A549 (cell line): Measurements from ENCODE around the gene ZNF423. TPM values are rescaled to one million over a fixed set of nuclear protein-coding genes. Genes with fewer than 3 reads are reported as not detected.

Experiments used
- ATAC-seq, 2 experiments: fragments of 200-7000 bp in 1 of 2; fragments of >200 bp in 1 of 2; cut with Nextera tagmentation in 1 of 2; cut with Tn5 transposase in 1 of 2; 3 replicates each; pipeline versions ENCODE4 v1.8.0 to v1.9.1; 2018 to 2020; ENCODE audit warnings: mild to moderate bottlenecking in 1 of 2, moderate library complexity in 1 of 2
- CTCF ChIA-PET: fragments of 300-600 bp; sonication (Branson Sonifier 250); formaldehyde crosslinking; extraction: SDS; loops from one replicate; lab custom pipeline; 2021; ENCODE audit warnings: antibody characterized with exemption, inconsistent platforms; lab: Yijun Ruan, JAX
- POLR2A ChIA-PET: fragments of 350-600 bp; formaldehyde crosslinking; extraction: SDS; loops from one replicate; lab custom pipeline; 2021; ENCODE audit warnings: antibody characterized with exemption, inconsistent platforms; lab: Yijun Ruan, JAX
- DNase-seq, 2 experiments: peaks; one replicate each; pipeline versions ENCODE4 v3.0.0 to v3.0.0-alpha.2; 2011 to 2016; ENCODE audit warnings: low read depth in 1 of 2, low spot score in 1 of 2
- FAIRE-seq: peaks from 2 replicates; lab custom pipeline; 2011; peaks lifted over from hg19 to GRCh38; lab: Jason Lieb, UNC
- H3K27ac ChIP-seq, 2 experiments: fragments of >200 bp; sonication (Bioruptor Twin); formaldehyde crosslinking; 3 replicates each; pipeline ENCODE4 v1.5.1; 2016 to 2017
- H3K4me1 ChIP-seq: fragments of >200 bp; sonication (Bioruptor Twin); formaldehyde crosslinking; 3 replicates; pipeline ENCODE4 v1.6.1; 2016
- H3K4me2 ChIP-seq: fragments of >200 bp; sonication (Bioruptor Twin); formaldehyde crosslinking; 3 replicates; pipeline ENCODE4 v1.6.1; 2016
- H3K4me3 ChIP-seq: fragments of >200 bp; sonication (Bioruptor Twin); formaldehyde crosslinking; 3 replicates; pipeline ENCODE4 v1.5.1; 2016
- H3K9me3 ChIP-seq: fragments of >200 bp; sonication (Bioruptor Twin); formaldehyde crosslinking; 3 replicates; pipeline ENCODE4 v1.6.1; 2016
- CBX2 ChIP-seq: fragments of 200-600 bp; sonication (generic); IDR thresholded peaks from 2 replicates; pipeline ENCODE4 v1.6.1; 2016; ENCODE audit warnings: low read depth, mild to moderate bottlenecking, borderline replicate concordance
- CHD4 ChIP-seq: fragments of 200-600 bp; sonication (generic); IDR thresholded peaks from 2 replicates; pipeline ENCODE4 v1.6.1; 2016; ENCODE audit warnings: antibody characterized with exemption, mild to moderate bottlenecking, borderline replicate concordance
- EHMT2 ChIP-seq: fragments of 200-600 bp; sonication (generic); IDR thresholded peaks from 2 replicates; pipeline ENCODE4 v1.6.1; 2016; ENCODE audit warnings: antibody characterized with exemption, low read depth, mild to moderate bottlenecking, moderate library complexity
- FOSB ChIP-seq: fragments of 250-450 bp; sonication (Bioruptor Pico); IDR thresholded peaks from 2 replicates; pipeline ENCODE4 v1.5.0; 2020; ENCODE audit warnings: mild to moderate bottlenecking, moderate library complexity
- FOSL2 ChIP-seq, 2 experiments: fragments of 450-650 bp in 1 of 2; fragments of >200 bp in 1 of 2; sonication (Bioruptor Twin) in 1 of 2; formaldehyde crosslinking; IDR thresholded peaks; 2 replicates each; pipeline versions ENCODE4 v1.5.0 to v1.6.1; 2016 to 2020; ENCODE audit warnings: mild to moderate bottlenecking in 1 of 2, moderate library complexity in 1 of 2
- HOXA7 ChIP-seq: fragments of 250-450 bp; sonication (Bioruptor Pico); IDR thresholded peaks from 2 replicates; pipeline ENCODE4 v1.5.0; 2020; ENCODE audit warnings: mild to moderate bottlenecking, moderate library complexity
- JUNB ChIP-seq: fragments of >200 bp; sonication (Bioruptor Twin); formaldehyde crosslinking; IDR thresholded peaks from 2 replicates; pipeline ENCODE4 v1.6.1; 2016
- KDM1A ChIP-seq: fragments of 200-600 bp; sonication (generic); IDR thresholded peaks from 2 replicates; pipeline ENCODE4 v1.6.1; 2016; ENCODE audit warnings: low read depth, mild to moderate bottlenecking
- MAX ChIP-seq: IDR thresholded peaks from 2 replicates; pipeline ENCODE4 v1.6.1; 2012
- POLR2A ChIP-seq: IDR thresholded peaks from 2 replicates; pipeline ENCODE4 v1.6.1; 2012; ENCODE audit warnings: mild to moderate bottlenecking, low read length
- POLR2AphosphoS2 ChIP-seq: conservative IDR thresholded peaks from 2 replicates; pipeline ENCODE4 v1.6.1; 2012; ENCODE audit warnings: low read length, improper control_type of control experiment, inconsistent platforms
- SMC3 ChIP-seq: fragments of >200 bp; sonication (Bioruptor Twin); formaldehyde crosslinking; IDR thresholded peaks from 3 replicates; pipeline ENCODE4 v1.6.1; 2018; ENCODE audit warnings: inconsistent platforms
- TFCP2L1 ChIP-seq: fragments of 250-450 bp; sonication (Bioruptor Pico); IDR thresholded peaks from 2 replicates; pipeline ENCODE4 v1.5.0; 2021; ENCODE audit warnings: mild to moderate bottlenecking
- TP53 ChIP-seq: fragments of 250-450 bp; sonication (Bioruptor Pico); IDR thresholded peaks from 2 replicates; pipeline ENCODE4 v1.5.0; 2021; ENCODE audit warnings: mild to moderate bottlenecking, moderate library complexity
- ZFP36 ChIP-seq: fragments of 450-650 bp; IDR thresholded peaks from 2 replicates; pipeline ENCODE4 v1.6.1; 2014; ENCODE audit warnings: borderline replicate concordance; ENCODE audit not compliant: partially characterized antibody
- ZNF302 ChIP-seq: fragments of 250-450 bp; sonication (Bioruptor Pico); IDR thresholded peaks from 2 replicates; pipeline ENCODE4 v1.9.0; 2021; ENCODE audit warnings: inconsistent platforms, mild to moderate bottlenecking, moderate library complexity
- ZSCAN20 ChIP-seq: fragments of 250-450 bp; sonication (Bioruptor Pico); IDR thresholded peaks from 2 replicates; pipeline ENCODE4 v1.8.0; 2022; ENCODE audit warnings: mild to moderate bottlenecking, moderate library complexity
- WGBS: methylation state at CpG from one replicate; pipeline ENCODE4 v1.1.6; 2017; ENCODE audit errors: missing lambda C conversion rate; 5-methylcytosine and 5-hydroxymethylcytosine counted together
- polyA plus RNA-seq, 4 experiments: library from polyadenylated mRNA; depleted of rRNA in 3 of 4; stranded (reverse); fragments of >200 nt; fragmentation: RNase III in 1 of 4; extraction: RNeasy Plus Mini Kit Qiagen cat#74134 plus additional on column Dnase treatment in 1 of 4; gene quantifications; 2 replicates in 3 of 4; 3 replicates in 1 of 4; pipeline ENCODE4 v1.2.3, GENCODE V29; 2011 to 2017
- TF ChIP-seq, protein P1 (sequence below): fragments of >200 bp; sonication (Bioruptor Twin); formaldehyde crosslinking; IDR thresholded peaks from 3 replicates; pipeline ENCODE4 v1.5.1; 2016
- TF ChIP-seq, protein P2 (sequence below): IDR thresholded peaks from 2 replicates; pipeline ENCODE4 v1.6.1; 2012; ENCODE audit warnings: low read depth, borderline replicate concordance

The ZNF423 gene
- polyA plus RNA-seq, 2 of the 4 experiments (the other 2 are of a cell fraction): 0.04 to 0.10 TPM

DNA sequence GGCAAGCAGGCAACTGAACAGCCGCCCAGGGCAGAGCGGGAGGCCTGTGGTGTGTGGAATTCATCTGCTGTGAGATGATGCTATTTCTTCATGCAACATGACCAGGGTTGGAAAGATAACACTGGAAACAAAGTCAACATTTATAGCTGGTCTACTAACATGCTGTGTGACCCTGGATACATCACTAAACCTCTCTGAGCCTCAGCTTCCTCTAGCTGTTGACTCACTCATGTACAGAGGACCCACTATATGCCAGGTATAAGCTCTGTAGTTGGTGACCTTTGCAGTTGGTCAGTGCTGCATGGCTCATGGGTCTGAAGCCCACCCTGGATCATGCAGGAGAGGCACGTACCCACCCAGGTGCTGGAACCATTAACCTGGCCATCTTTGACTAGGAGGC, 180.9 kb downstream of the ZNF423 start:
- TF ChIP-seq CHD4: no peak
- no peak for TF ChIP-seq EHMT2
- no peak for TF ChIP-seq ZFP36
- TF ChIP-seq, protein P1, sequence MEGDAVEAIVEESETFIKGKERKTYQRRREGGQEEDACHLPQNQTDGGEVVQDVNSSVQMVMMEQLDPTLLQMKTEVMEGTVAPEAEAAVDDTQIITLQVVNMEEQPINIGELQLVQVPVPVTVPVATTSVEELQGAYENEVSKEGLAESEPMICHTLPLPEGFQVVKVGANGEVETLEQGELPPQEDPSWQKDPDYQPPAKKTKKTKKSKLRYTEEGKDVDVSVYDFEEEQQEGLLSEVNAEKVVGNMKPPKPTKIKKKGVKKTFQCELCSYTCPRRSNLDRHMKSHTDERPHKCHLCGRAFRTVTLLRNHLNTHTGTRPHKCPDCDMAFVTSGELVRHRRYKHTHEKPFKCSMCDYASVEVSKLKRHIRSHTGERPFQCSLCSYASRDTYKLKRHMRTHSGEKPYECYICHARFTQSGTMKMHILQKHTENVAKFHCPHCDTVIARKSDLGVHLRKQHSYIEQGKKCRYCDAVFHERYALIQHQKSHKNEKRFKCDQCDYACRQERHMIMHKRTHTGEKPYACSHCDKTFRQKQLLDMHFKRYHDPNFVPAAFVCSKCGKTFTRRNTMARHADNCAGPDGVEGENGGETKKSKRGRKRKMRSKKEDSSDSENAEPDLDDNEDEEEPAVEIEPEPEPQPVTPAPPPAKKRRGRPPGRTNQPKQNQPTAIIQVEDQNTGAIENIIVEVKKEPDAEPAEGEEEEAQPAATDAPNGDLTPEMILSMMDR: no peak
- TF ChIP-seq, protein P2, sequence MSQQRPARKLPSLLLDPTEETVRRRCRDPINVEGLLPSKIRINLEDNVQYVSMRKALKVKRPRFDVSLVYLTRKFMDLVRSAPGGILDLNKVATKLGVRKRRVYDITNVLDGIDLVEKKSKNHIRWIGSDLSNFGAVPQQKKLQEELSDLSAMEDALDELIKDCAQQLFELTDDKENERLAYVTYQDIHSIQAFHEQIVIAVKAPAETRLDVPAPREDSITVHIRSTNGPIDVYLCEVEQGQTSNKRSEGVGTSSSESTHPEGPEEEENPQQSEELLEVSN: no peak
- no peak for TF ChIP-seq FOSB
- no peak for TF ChIP-seq ZSCAN20
- no peak for TF ChIP-seq POLR2AphosphoS2
- no peak for TF ChIP-seq MAX
- FAIRE-seq (no peak), ATAC-seq (no peak), DNase-seq (no peak)
- POLR2A ChIA-PET: no interaction called here
- H3K9me3 ChIP-seq: peaks cover 1% of the 10 kb centered on the region; the same call in 1 of the 3 replicates
- CTCF ChIA-PET: interaction anchor here (1.4 kb wide), 1 partner anchor 10 kb away, joined by 3 read pairs; no protein-coding TSS in a partner anchor
- H3K4me1 ChIP-seq: no peaks in the 10 kb centered on the region
- 29% methylated on average over 3 of the region's 3 CpGs for WGBS
- no peak overlapping the region for H3K4me3 ChIP-seq
- H3K4me2 ChIP-seq: no peak overlapping the region
- no peak overlapping the region for H3K27ac ChIP-seq

- DNase-seq (peak in 1 of 2 experiments; percentile 12), ATAC-seq (peak; percentile 27 to 53; a peak in 2 of 6 replicates), FAIRE-seq (no peak)
- Histone ChIP-seq H3K27ac (no peak overlapping the region), H3K4me2 (no peak overlapping the region), H3K4me1 (no peaks in the 10 kb centered on the region), H3K4me3 (no peak overlapping the region), H3K9me3 (no peaks in the 10 kb centered on the region)
- WGBS: 34% methylated on average over 12 of the region's 15 CpGs
- CTCF ChIA-PET: interaction anchor here (0.7 to 1.4 kb wide), 2 partner anchors 9 to 126 kb away, joined by 3 read pairs; no protein-coding TSS in a partner anchor
- TF ChIP-seq FOSL2 (IDR thresholded peaks at IDR 0.05) (no peak), FOSL2 (CRISPR knock-in tag; IDR thresholded peaks at IDR 0.05) (no peak), CBX2 (no peak), POLR2A (no peak), HOXA7 (CRISPR knock-in tag) (no peak), JUNB (no peak), SMC3 (no peak), TP53 (CRISPR knock-in tag) (no peak)
- POLR2A ChIA-PET: no interaction called here
These were observed 181.5 kb downstream of the ZNF423 start for GRCh38 chr16:49674351-49674851.

GRCh38 chr16:49673442-49673841, 182.5 kb downstream of the ZNF423 start:
- ATAC-seq (no peak), DNase-seq (no peak), FAIRE-seq (no peak)
- WGBS: 32% methylated on average over 8 of the region's 8 CpGs
- TF ChIP-seq FOSL2 (IDR thresholded peaks at IDR 0.05): no peak
- TF ChIP-seq FOSL2 (CRISPR knock-in tag; IDR thresholded peaks at IDR 0.05): no peak
- no peak for TF ChIP-seq KDM1A
- no peak for TF ChIP-seq SMC3
- TF ChIP-seq TFCP2L1 (CRISPR knock-in tag): no peak
- TF ChIP-seq, protein P2: no peak
- TF ChIP-seq ZNF302 (CRISPR knock-in tag): no peak
- Histone ChIP-seq H3K27ac (no peak overlapping the region), H3K4me1 (no peaks in the 10 kb centered on the region), H3K4me3 (no peak overlapping the region), H3K9me3 (no peaks in the 10 kb centered on the region), H3K4me2 (no peak overlapping the region)
- POLR2A ChIA-PET: no interaction called here
- CTCF ChIA-PET: interaction anchor here (0.7 to 0.9 kb wide), 2 partner anchors 118 to 125 kb away, joined by 3 read pairs; no protein-coding TSS in a partner anchor
